Right renal cortex interstitium (tissue), 3 donors: ENCODE data around the gene COLEC12. TPM values are rescaled to one million over a fixed set of nuclear protein-coding genes. Genes with fewer than 3 reads are reported as not detected.

Experiments used
- DNase-seq, 3 donors: peaks; one replicate each; pipeline ENCODE4 v3.0.0-alpha.2; 2013; ENCODE audit warnings: low read depth in 3 of 3, low spot score in 2 of 3
- polyA plus RNA-seq, 3 donors: library from polyadenylated mRNA; unstranded; fragments of 120-200 nt; gene quantifications; one replicate each; pipeline ENCODE4 v1.2.1, GENCODE V29; 2013; ENCODE audit not compliant: insufficient read length in 3 of 3

Gene COLEC12
- polyA plus RNA-seq, 3 donors, result 23.3 to 30.4 (median 27.9) TPM

- DNase-seq, result no peak
Observed at GRCh38 chr18:364256-364826, 136.2 kb downstream of the COLEC12 start.

GRCh38 chr18:363301-364085 is 137.0 kb downstream of the COLEC12 start:
- DNase-seq, result no peak

GRCh38 chr18:362311-363290 is 137.9 kb downstream of the COLEC12 start:
- DNase-seq, result no peak

- no peak for DNase-seq
Observed at GRCh38 chr18:361941-362310, 138.6 kb downstream of the COLEC12 start.

- DNase-seq, result no peak
Observed at GRCh38 chr18:361100-361732, 139.3 kb downstream of the COLEC12 start.

GRCh38 chr18:360676-361075 is 139.8 kb downstream of the COLEC12 start:
- DNase-seq, result no peak

GRCh38 chr18:356778-357177 is 143.7 kb downstream of the COLEC12 start:
- no peak for DNase-seq

- DNase-seq, result no peak
Observed at GRCh38 chr18:355678-356077, 144.8 kb downstream of the COLEC12 start.

GRCh38 chr18:354471-354870 is 146.0 kb downstream of the COLEC12 start:
- DNase-seq, result no peak

GRCh38 chr18:354003-354402 is 146.5 kb downstream of the COLEC12 start:
- no peak for DNase-seq

- DNase-seq, result no peak
Observed at GRCh38 chr18:352438-352837, 148.1 kb downstream of the COLEC12 start.

GRCh38 chr18:350953-351572 is 149.4 kb downstream of the COLEC12 start:
- DNase-seq, result no peak

- DNase-seq, result no peak
Observed at GRCh38 chr18:346600-346999, 153.9 kb downstream of the COLEC12 start.

GRCh38 chr18:341102-341501 is 159.4 kb downstream of the COLEC12 start:
- DNase-seq, result no peak

- DNase-seq, result no peak
Observed at GRCh38 chr18:340044-340443, 160.5 kb downstream of the COLEC12 start.

- DNase-seq, result no peak
Observed at GRCh38 chr18:339200-339599, 161.3 kb downstream of the COLEC12 start.

GRCh38 chr18:336713-337112 is 163.8 kb downstream of the COLEC12 start:
- no peak for DNase-seq

GRCh38 chr18:335733-336132 is 164.8 kb downstream of the COLEC12 start:
- no peak for DNase-seq

- DNase-seq, result no peak
Observed at GRCh38 chr18:334575-335132, 165.8 kb downstream of the COLEC12 start.
